Activated CD4-positive, alpha-beta T cell treated with anti-CD3 and anti-CD28 coated beads, Interleukin-2, Interleukin-4, amounts not matched to agents 100 ng/mL and 50 ng/mL, durations not matched to agents 16 hours and 8 hours (primary cell): ENCODE results near the gene KDM4B.
"Not testable (repeated sequence)": the region's sequence is repeated elsewhere in the genome, so short reads cannot be mapped to it uniquely, and the experiment has no call there.

Experiments
- DNase-seq: peaks from one replicate; pipeline ENCODE4 v3.0.0-alpha.2; 2020; ENCODE audit warnings: low spot score

KDM4B gene

GRCh38 chr19:4967738-4968461 lies 1.0 kb upstream of the KDM4B start:
- DNase-seq = no peak

GRCh38 chr19:4969292-4969771 lies 419 bp downstream of the KDM4B start:
- no peak for DNase-seq

- no peak for DNase-seq
Measured at GRCh38 chr19:4969772-4970531, 1.0 kb downstream of the KDM4B start.

GRCh38 chr19:4970558-4971423 lies 1.9 kb downstream of the KDM4B start:
- DNase-seq = no peak

- DNase-seq = no peak
Measured at GRCh38 chr19:4971424-4971793, 2.5 kb downstream of the KDM4B start.

GRCh38 chr19:4971816-4972495 lies 3.0 kb downstream of the KDM4B start:
- DNase-seq = no peak

GRCh38 chr19:4972509-4973230 lies 3.8 kb downstream of the KDM4B start:
- no peak for DNase-seq

- no peak for DNase-seq
Measured at GRCh38 chr19:4974880-4975469, 6.1 kb downstream of the KDM4B start.

- DNase-seq = not testable (repeated sequence)
Measured at GRCh38 chr19:4975601-4976000, 6.7 kb downstream of the KDM4B start.

- no peak for DNase-seq
Measured at GRCh38 chr19:4976401-4977298, 7.7 kb downstream of the KDM4B start.

- no peak for DNase-seq
Measured at GRCh38 chr19:4977299-4978174, 8.6 kb downstream of the KDM4B start.

GRCh38 chr19:4979211-4979807 lies 10.4 kb downstream of the KDM4B start:
- DNase-seq = no peak

GRCh38 chr19:4980067-4980466 lies 11.2 kb downstream of the KDM4B start:
- no peak for DNase-seq

- no peak for DNase-seq
Measured at GRCh38 chr19:4980838-4981680, 12.1 kb downstream of the KDM4B start.

- DNase-seq = no peak
Measured at GRCh38 chr19:4981681-4981958, 12.7 kb downstream of the KDM4B start.

GRCh38 chr19:4983346-4984105 lies 14.6 kb downstream of the KDM4B start:
- DNase-seq = no peak

GRCh38 chr19:4984106-4984380 lies 15.1 kb downstream of the KDM4B start:
- DNase-seq = no peak
